ENCODE measurements around the gene CXCR6. TPM values are rescaled to one million over a fixed set of nuclear protein-coding genes. Genes with fewer than 3 reads are reported as not detected.

Gene CXCR6
- total RNA-seq, 4 donors from 2014 or later, result 0.54 to 3.5 (median 0.87) TPM; not detected in 1

GRCh38 chr3:45952456-45952855 is 9.2 kb downstream of the CXCR6 start:
- ATAC-seq, result no peak
- WGBS, 2 donors (ENCODE audit: low coverage in 1 of 2), result 70 to 73% methylated on average over 2 to 4 of the region's 4 CpGs
- peaks cover 0 to 100% of the 10 kb centered on the region in 2 donors for H3K36me3 ChIP-seq
- TF ChIP-seq EP300 (IDR thresholded peaks at IDR 0.05) (no peak), POLR2A (IDR thresholded peaks at IDR 0.05) (no peak), POLR2AphosphoS5 (IDR thresholded peaks at IDR 0.05) (no peak), CTCF (IDR thresholded peaks at IDR 0.05) (no peak)
- no peaks in the 10 kb centered on the region for H3K9me3 ChIP-seq
- H3K4me1 ChIP-seq, result peaks cover 0 to 31% (median 0%) of the 10 kb centered on the region in 3 donors
- H3K4me3 ChIP-seq, result no peak overlapping the region
- H3K27ac ChIP-seq, result no peak overlapping the region
- H3K27me3 ChIP-seq, result no peaks in the 10 kb centered on the region

GRCh38 chr3:45953536-45953935 is 10.3 kb downstream of the CXCR6 start:
- 95 to 96% methylated on average over 4 of the region's 4 CpGs for WGBS, 2 donors (ENCODE audit: low coverage in 1 of 2)

GRCh38 chr3:45954306-45954705 is 11.0 kb downstream of the CXCR6 start:
- no peak overlapping the region for H3K4me3 ChIP-seq
- H3K27ac ChIP-seq, result no peak overlapping the region
- no CpG with 5 or more reads among the region's 3 CpGs for WGBS, 2 donors (ENCODE audit: low coverage in 1 of 2)
- no peak for ATAC-seq
- H3K36me3 ChIP-seq, result peaks cover 0 to 100% of the 10 kb centered on the region in 2 donors
- H3K4me1 ChIP-seq, result peaks cover 0 to 22% (median 0%) of the 10 kb centered on the region in 3 donors
- no peak for TF ChIP-seq POLR2AphosphoS5 (IDR thresholded peaks at IDR 0.05)
- no peak for TF ChIP-seq POLR2A (IDR thresholded peaks at IDR 0.05)
- no peak for TF ChIP-seq EP300 (IDR thresholded peaks at IDR 0.05)
- TF ChIP-seq CTCF (IDR thresholded peaks at IDR 0.05), result no peak
- no peaks in the 10 kb centered on the region for H3K9me3 ChIP-seq
- no peaks in the 10 kb centered on the region for H3K27me3 ChIP-seq

More at GRCh38 chr3:45953536-45953935, 10.3 kb downstream of the CXCR6 start:
- Histone ChIP-seq H3K27ac (no peak overlapping the region), H3K4me3 (no peak overlapping the region), H3K27me3 (no peaks in the 10 kb centered on the region), H3K4me1 (peaks cover 0 to 23% (median 0%) of the 10 kb centered on the region in 3 donors), H3K9me3 (no peaks in the 10 kb centered on the region), H3K36me3 (peaks cover 0 to 100% of the 10 kb centered on the region in 2 donors)
- TF ChIP-seq POLR2A (IDR thresholded peaks at IDR 0.05) (no peak), EP300 (IDR thresholded peaks at IDR 0.05) (no peak), CTCF (IDR thresholded peaks at IDR 0.05) (no peak), POLR2AphosphoS5 (IDR thresholded peaks at IDR 0.05) (no peak)
- ATAC-seq, result no peak

- Histone ChIP-seq H3K9me3 (no peaks in the 10 kb centered on the region), H3K4me1 (peaks cover 0 to 16% (median 0%) of the 10 kb centered on the region in 3 donors), H3K4me3 (no peak overlapping the region), H3K27me3 (no peaks in the 10 kb centered on the region), H3K36me3 (peaks cover 0 to 100% of the 10 kb centered on the region in 2 donors), H3K27ac (no peak overlapping the region)
- WGBS, 2 donors (ENCODE audit: low coverage in 1 of 2), result 75 to 84% methylated on average over 7 to 8 of the region's 11 CpGs
- ATAC-seq, result no peak
- no peak for TF ChIP-seq POLR2A (IDR thresholded peaks at IDR 0.05)
These were observed 11.9 kb downstream of the CXCR6 start for GRCh38 chr3:45955017-45955647.

GRCh38 chr3:45955706-45956105 is 12.4 kb downstream of the CXCR6 start:
- H3K27me3 ChIP-seq, result no peaks in the 10 kb centered on the region
- peaks cover 0 to 100% of the 10 kb centered on the region in 2 donors for H3K36me3 ChIP-seq
- peaks cover 0 to 11% (median 0%) of the 10 kb centered on the region in 3 donors for H3K4me1 ChIP-seq
- H3K9me3 ChIP-seq, result no peaks in the 10 kb centered on the region
- ATAC-seq, result no peak
- no peak overlapping the region for H3K4me3 ChIP-seq
- TF ChIP-seq POLR2AphosphoS5 (IDR thresholded peaks at IDR 0.05) (no peak), POLR2A (IDR thresholded peaks at IDR 0.05) (no peak), CTCF (IDR thresholded peaks at IDR 0.05) (no peak), EP300 (IDR thresholded peaks at IDR 0.05) (no peak)
- WGBS, 2 donors (ENCODE audit: low coverage in 1 of 2), result 70 to 80% methylated on average over 1 to 3 of the region's 4 CpGs
- no peak overlapping the region for H3K27ac ChIP-seq
